Liver (tissue), 3 donors: ENCODE results near the gene MYBPC2.

Source experiments
- FOXA1 ChIP-seq: IDR thresholded peaks from 2 replicates; pipeline ENCODE4 v1.6.1; 2016; ENCODE audit warnings: antibody characterized with exemption
- GABPA ChIP-seq, 2 donors: IDR thresholded peaks in 1 of 2; conservative IDR thresholded peaks in 1 of 2; 2 replicates each; pipeline ENCODE4 v1.6.1; 2016; ENCODE audit warnings: antibody characterized with exemption in 2 of 2, mild to moderate bottlenecking in 1 of 2, moderate library complexity in 1 of 2
- JUND ChIP-seq, 2 donors: IDR thresholded peaks; 2 replicates each; pipeline ENCODE4 v1.6.1; 2016; ENCODE audit warnings: antibody characterized with exemption in 2 of 2
- SP1 ChIP-seq: IDR thresholded peaks from 2 replicates; pipeline ENCODE4 v1.6.1; 2018; ENCODE audit warnings: antibody characterized with exemption, mild to moderate bottlenecking
- TAF1 ChIP-seq: conservative IDR thresholded peaks from 2 replicates; pipeline ENCODE4 v1.6.1; 2016; ENCODE audit warnings: antibody characterized with exemption, mild to moderate bottlenecking
- YY1 ChIP-seq: IDR thresholded peaks from 2 replicates; pipeline ENCODE4 v1.6.1; 2016; ENCODE audit warnings: antibody characterized with exemption, mild to moderate bottlenecking
- TF ChIP-seq, protein P1 (sequence below): fragments of 150-350 bp; IDR thresholded peaks from 2 replicates; pipeline ENCODE4 v1.5.1; 2017; ENCODE audit warnings: improper control_type of control experiment, low read depth, low read length; ENCODE audit not compliant: missing input control
- TF ChIP-seq, protein P2 (sequence below): IDR thresholded peaks from 2 replicates; pipeline ENCODE4 v1.6.1; 2016; ENCODE audit warnings: antibody characterized with exemption
- TF ChIP-seq, protein P3 (sequence below): IDR thresholded peaks from 2 replicates; pipeline ENCODE4 v1.6.1; 2016; ENCODE audit warnings: antibody characterized with exemption
- TF ChIP-seq, protein P4 (sequence below): IDR thresholded peaks from 2 replicates; pipeline ENCODE4 v1.6.1; 2016; ENCODE audit warnings: antibody characterized with exemption, mild to moderate bottlenecking
- donor health status: healthy.
- donor health status: healthy.

DNA sequence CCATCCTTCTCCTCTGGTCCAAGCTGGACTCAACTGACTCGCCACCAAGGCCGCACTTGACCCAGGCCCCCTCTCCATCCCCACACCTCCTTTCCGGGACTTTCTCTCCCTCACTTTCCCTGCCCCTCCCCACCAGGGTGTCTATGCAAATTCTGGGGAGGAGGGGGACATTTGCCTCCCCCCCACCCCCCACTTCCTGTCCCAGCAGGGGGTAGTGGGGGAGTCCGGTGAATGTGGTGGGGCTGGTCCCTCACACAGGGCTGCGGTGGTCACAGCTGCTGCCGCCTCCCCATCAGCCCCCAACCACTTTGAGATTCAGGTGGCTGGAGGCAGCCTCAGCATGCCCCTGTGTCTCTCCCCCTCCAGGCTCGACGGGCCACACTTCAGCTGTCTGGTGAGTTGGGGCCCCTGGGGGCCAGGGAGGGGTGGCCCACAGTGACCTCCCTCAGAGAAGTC is 13.1 kb upstream of the MYBPC2 start:
- no peak for TF ChIP-seq SP1
- TF ChIP-seq, protein P1, sequence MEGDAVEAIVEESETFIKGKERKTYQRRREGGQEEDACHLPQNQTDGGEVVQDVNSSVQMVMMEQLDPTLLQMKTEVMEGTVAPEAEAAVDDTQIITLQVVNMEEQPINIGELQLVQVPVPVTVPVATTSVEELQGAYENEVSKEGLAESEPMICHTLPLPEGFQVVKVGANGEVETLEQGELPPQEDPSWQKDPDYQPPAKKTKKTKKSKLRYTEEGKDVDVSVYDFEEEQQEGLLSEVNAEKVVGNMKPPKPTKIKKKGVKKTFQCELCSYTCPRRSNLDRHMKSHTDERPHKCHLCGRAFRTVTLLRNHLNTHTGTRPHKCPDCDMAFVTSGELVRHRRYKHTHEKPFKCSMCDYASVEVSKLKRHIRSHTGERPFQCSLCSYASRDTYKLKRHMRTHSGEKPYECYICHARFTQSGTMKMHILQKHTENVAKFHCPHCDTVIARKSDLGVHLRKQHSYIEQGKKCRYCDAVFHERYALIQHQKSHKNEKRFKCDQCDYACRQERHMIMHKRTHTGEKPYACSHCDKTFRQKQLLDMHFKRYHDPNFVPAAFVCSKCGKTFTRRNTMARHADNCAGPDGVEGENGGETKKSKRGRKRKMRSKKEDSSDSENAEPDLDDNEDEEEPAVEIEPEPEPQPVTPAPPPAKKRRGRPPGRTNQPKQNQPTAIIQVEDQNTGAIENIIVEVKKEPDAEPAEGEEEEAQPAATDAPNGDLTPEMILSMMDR, result no peak
- TF ChIP-seq YY1, result no peak
- TF ChIP-seq TAF1, result no peak
- TF ChIP-seq GABPA (IDR thresholded peaks at IDR 0.05 in 1 of 2, conservative IDR thresholded peaks at IDR 0.05 in 1 of 2), result no peak
- no peak for TF ChIP-seq FOXA1
- TF ChIP-seq, protein P2, sequence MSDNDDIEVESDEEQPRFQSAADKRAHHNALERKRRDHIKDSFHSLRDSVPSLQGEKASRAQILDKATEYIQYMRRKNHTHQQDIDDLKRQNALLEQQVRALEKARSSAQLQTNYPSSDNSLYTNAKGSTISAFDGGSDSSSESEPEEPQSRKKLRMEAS, result no peak
- TF ChIP-seq, protein P3, sequence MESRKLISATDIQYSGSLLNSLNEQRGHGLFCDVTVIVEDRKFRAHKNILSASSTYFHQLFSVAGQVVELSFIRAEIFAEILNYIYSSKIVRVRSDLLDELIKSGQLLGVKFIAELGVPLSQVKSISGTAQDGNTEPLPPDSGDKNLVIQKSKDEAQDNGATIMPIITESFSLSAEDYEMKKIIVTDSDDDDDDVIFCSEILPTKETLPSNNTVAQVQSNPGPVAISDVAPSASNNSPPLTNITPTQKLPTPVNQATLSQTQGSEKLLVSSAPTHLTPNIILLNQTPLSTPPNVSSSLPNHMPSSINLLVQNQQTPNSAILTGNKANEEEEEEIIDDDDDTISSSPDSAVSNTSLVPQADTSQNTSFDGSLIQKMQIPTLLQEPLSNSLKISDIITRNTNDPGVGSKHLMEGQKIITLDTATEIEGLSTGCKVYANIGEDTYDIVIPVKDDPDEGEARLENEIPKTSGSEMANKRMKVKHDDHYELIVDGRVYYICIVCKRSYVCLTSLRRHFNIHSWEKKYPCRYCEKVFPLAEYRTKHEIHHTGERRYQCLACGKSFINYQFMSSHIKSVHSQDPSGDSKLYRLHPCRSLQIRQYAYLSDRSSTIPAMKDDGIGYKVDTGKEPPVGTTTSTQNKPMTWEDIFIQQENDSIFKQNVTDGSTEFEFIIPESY, result no peak
- TF ChIP-seq, protein P4, sequence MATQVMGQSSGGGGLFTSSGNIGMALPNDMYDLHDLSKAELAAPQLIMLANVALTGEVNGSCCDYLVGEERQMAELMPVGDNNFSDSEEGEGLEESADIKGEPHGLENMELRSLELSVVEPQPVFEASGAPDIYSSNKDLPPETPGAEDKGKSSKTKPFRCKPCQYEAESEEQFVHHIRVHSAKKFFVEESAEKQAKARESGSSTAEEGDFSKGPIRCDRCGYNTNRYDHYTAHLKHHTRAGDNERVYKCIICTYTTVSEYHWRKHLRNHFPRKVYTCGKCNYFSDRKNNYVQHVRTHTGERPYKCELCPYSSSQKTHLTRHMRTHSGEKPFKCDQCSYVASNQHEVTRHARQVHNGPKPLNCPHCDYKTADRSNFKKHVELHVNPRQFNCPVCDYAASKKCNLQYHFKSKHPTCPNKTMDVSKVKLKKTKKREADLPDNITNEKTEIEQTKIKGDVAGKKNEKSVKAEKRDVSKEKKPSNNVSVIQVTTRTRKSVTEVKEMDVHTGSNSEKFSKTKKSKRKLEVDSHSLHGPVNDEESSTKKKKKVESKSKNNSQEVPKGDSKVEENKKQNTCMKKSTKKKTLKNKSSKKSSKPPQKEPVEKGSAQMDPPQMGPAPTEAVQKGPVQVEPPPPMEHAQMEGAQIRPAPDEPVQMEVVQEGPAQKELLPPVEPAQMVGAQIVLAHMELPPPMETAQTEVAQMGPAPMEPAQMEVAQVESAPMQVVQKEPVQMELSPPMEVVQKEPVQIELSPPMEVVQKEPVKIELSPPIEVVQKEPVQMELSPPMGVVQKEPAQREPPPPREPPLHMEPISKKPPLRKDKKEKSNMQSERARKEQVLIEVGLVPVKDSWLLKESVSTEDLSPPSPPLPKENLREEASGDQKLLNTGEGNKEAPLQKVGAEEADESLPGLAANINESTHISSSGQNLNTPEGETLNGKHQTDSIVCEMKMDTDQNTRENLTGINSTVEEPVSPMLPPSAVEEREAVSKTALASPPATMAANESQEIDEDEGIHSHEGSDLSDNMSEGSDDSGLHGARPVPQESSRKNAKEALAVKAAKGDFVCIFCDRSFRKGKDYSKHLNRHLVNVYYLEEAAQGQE, result no peak
- no peak for TF ChIP-seq JUND (IDR thresholded peaks at IDR 0.05)
